GM11168 (cell line): ENCODE measurements around the gene NONO.
"Not testable (repeated sequence)": the region's sequence is repeated elsewhere in the genome, so short reads cannot be mapped to it uniquely, and the experiment has no call there.

Source experiments
- in situ Hi-C: fragments of 300-500 bp; cut with MboI; formaldehyde crosslinking; loops from one replicate; pipeline ENCODE4 v1.12.0; 2022; ENCODE audit warnings: low sequenced_read_pairs; ENCODE audit not compliant: unreplicated experiment

The NONO gene

GRCh38 chrX:71282514-71283402, 677 bp upstream of the NONO start:
- in situ Hi-C loops = no loop called here

- in situ Hi-C loops = no loop called here
These were observed 2.5 kb downstream of the NONO start for GRCh38 chrX:71285929-71286328.

GRCh38 chrX:71291381-71291780, 7.9 kb downstream of the NONO start:
- in situ Hi-C loops = no loop called here

GRCh38 chrX:71292669-71293365, 9.4 kb downstream of the NONO start:
- in situ Hi-C loops = no loop called here

- in situ Hi-C loops = no loop called here
These were observed 13.4 kb downstream of the NONO start for GRCh38 chrX:71296806-71297205.

- in situ Hi-C loops = no loop called here
These were observed 14.7 kb downstream of the NONO start for GRCh38 chrX:71298119-71298518.

GRCh38 chrX:71300064-71300463, 16.6 kb downstream of the NONO start:
- in situ Hi-C loops = not testable (repeated sequence)

GRCh38 chrX:71300495-71300894, 17.1 kb downstream of the NONO start:
- in situ Hi-C loops = not testable (repeated sequence)

- in situ Hi-C loops = no loop called here
These were observed 17.9 kb downstream of the NONO start, which contains the start of gene ITGB1BP2 for GRCh38 chrX:71301195-71301924. Gene ITGB1BP2 (plus strand): TSS chrX:71301750. CDS start chrX:71301807, 57 bp downstream.

GRCh38 chrX:71302461-71303213, 19.2 kb downstream of the NONO start:
- in situ Hi-C loops = no loop called here

GRCh38 chrX:71304561-71304960, 21.1 kb downstream of the NONO start:
- in situ Hi-C loops = no loop called here

- in situ Hi-C loops = no loop called here
These were observed 32.5 kb downstream of the NONO start for GRCh38 chrX:71315917-71316316.

GRCh38 chrX:71316959-71317358, 33.5 kb downstream of the NONO start:
- in situ Hi-C loops = not testable (repeated sequence)

GRCh38 chrX:71320126-71320525, 36.7 kb downstream of the NONO start:
- in situ Hi-C loops = no loop called here

GRCh38 chrX:71321731-71322130, 38.3 kb downstream of the NONO start:
- in situ Hi-C loops = no loop called here

- in situ Hi-C loops = not testable (repeated sequence)
These were observed 41.0 kb downstream of the NONO start for GRCh38 chrX:71324452-71324851.

GRCh38 chrX:71326394-71326793, 43.0 kb downstream of the NONO start:
- in situ Hi-C loops = no loop called here

GRCh38 chrX:71349151-71349665, 65.8 kb downstream of the NONO start:
- in situ Hi-C loops = not testable (repeated sequence)

- in situ Hi-C loops = not testable (repeated sequence)
These were observed 66.4 kb downstream of the NONO start for GRCh38 chrX:71349867-71350266.
